Trophoblast cell (in vitro differentiated cells and primary cell): ENCODE data around the gene CTDSP2.

Source experiments
- DNase-seq, 2 donors: peaks; one replicate each; pipeline ENCODE4 v3.0.0-alpha.2; 2016
- H2AFZ ChIP-seq: 2 replicates; pipeline ENCODE4 v1.6.1; 2013; ENCODE audit warnings: low read length, moderate library complexity, mild to moderate bottlenecking; ENCODE audit not compliant: insufficient read depth, poor library complexity
- H2AK5ac ChIP-seq: 2 replicates; pipeline ENCODE4 v1.6.1; 2013; ENCODE audit warnings: mild to moderate bottlenecking, low read length
- H2BK120ac ChIP-seq: 2 replicates; pipeline ENCODE4 v1.6.1; 2013; ENCODE audit warnings: low read length, mild to moderate bottlenecking, moderate library complexity; ENCODE audit not compliant: insufficient read depth, poor library complexity
- H2BK12ac ChIP-seq: 2 replicates; pipeline ENCODE4 v1.6.1; 2013; ENCODE audit warnings: mild to moderate bottlenecking, low read length, moderate library complexity
- H2BK5ac ChIP-seq: 2 replicates; pipeline ENCODE4 v1.6.1; 2013; ENCODE audit warnings: low read length, low read depth, moderate library complexity, mild to moderate bottlenecking; ENCODE audit not compliant: poor library complexity
- H3K14ac ChIP-seq: 2 replicates; pipeline ENCODE4 v1.6.1; 2013; ENCODE audit warnings: mild to moderate bottlenecking, low read length
- H3K18ac ChIP-seq: 2 replicates; pipeline ENCODE4 v1.6.1; 2013; ENCODE audit warnings: mild to moderate bottlenecking, low read length
- H3K23ac ChIP-seq: 2 replicates; pipeline ENCODE4 v1.6.1; 2013; ENCODE audit warnings: low read length
- H3K27ac ChIP-seq: 2 replicates; pipeline ENCODE4 v1.5.1; 2013; ENCODE audit warnings: low read depth, mild to moderate bottlenecking, inconsistent platforms, low read length, moderate library complexity
- H3K27me3 ChIP-seq: 2 replicates; pipeline ENCODE4 v1.6.1; 2013; ENCODE audit warnings: inconsistent platforms, mild to moderate bottlenecking, low read length, moderate library complexity; ENCODE audit not compliant: insufficient read depth
- H3K36me3 ChIP-seq, 2 experiments: 1 replicate in 1 of 2; 2 replicates in 1 of 2; pipeline ENCODE4 v1.6.1; 2013; ENCODE audit warnings: low read length in 2 of 2, mild to moderate bottlenecking in 2 of 2, moderate library complexity in 1 of 2; ENCODE audit not compliant: insufficient read depth in 2 of 2, control insufficient read depth in 1 of 2
- H3K4ac ChIP-seq: 2 replicates; pipeline ENCODE4 v1.6.1; 2013; ENCODE audit warnings: low read depth, mild to moderate bottlenecking, low read length, moderate library complexity
- H3K4me1 ChIP-seq, 2 experiments: 1 replicate in 1 of 2; 2 replicates in 1 of 2; pipeline ENCODE4 v1.6.1; 2013; ENCODE audit warnings: low read length in 2 of 2, mild to moderate bottlenecking in 2 of 2, moderate library complexity in 1 of 2; ENCODE audit not compliant: insufficient read depth in 2 of 2, control insufficient read depth in 1 of 2
- H3K4me2 ChIP-seq: 2 replicates; pipeline ENCODE4 v1.6.1; 2013; ENCODE audit warnings: inconsistent platforms, mild to moderate bottlenecking, low read length, moderate library complexity
- H3K4me3 ChIP-seq: 2 replicates; pipeline ENCODE4 v1.5.1; 2013; ENCODE audit warnings: mild to moderate bottlenecking, low read depth, low read length, inconsistent platforms
- H3K79me1 ChIP-seq: one replicate; pipeline ENCODE4 v1.6.1; 2013; ENCODE audit warnings: low read length
- H3K79me2 ChIP-seq: 2 replicates; pipeline ENCODE4 v1.6.1; 2013; ENCODE audit warnings: low read length, mild to moderate bottlenecking; ENCODE audit not compliant: control insufficient read depth, insufficient read depth, poor library complexity
- H3K9ac ChIP-seq: 2 replicates; pipeline ENCODE4 v1.6.1; 2013; ENCODE audit warnings: mild to moderate bottlenecking, low read length
- H3K9me3 ChIP-seq: 2 replicates; pipeline ENCODE4 v1.6.1; 2013; ENCODE audit warnings: low read depth, mild to moderate bottlenecking, control low read depth, inconsistent platforms, low read length; ENCODE audit not compliant: insufficient read depth
- H4K12ac ChIP-seq: 2 replicates; pipeline ENCODE4 v1.6.1; 2013; ENCODE audit warnings: low read depth, mild to moderate bottlenecking, low read length, moderate library complexity
- H4K8ac ChIP-seq: 2 replicates; pipeline ENCODE4 v1.6.1; 2013; ENCODE audit warnings: low read depth, mild to moderate bottlenecking, low read length, moderate library complexity
- H4K91ac ChIP-seq: one replicate; pipeline ENCODE4 v1.6.1; 2013; ENCODE audit warnings: low read depth, mild to moderate bottlenecking, low read length, moderate library complexity
- WGBS: extraction: QIAGEN DNeasy Blood & Tissue Kit; methylation state at CpG from one replicate; pipeline ENCODE4 v1.1.7; 2013; ENCODE audit warnings: missing lambda C conversion rate; ENCODE audit not compliant: insufficient read length, insufficient coverage; ENCODE audit errors: extremely low coverage; 5-methylcytosine and 5-hydroxymethylcytosine counted together

The CTDSP2 gene

GRCh38 chr12:57829025-57829777, 17.3 kb downstream of the CTDSP2 start:
- no CpG with 5 or more reads among the region's 10 CpGs for WGBS
- peaks cover 33 to 44% of the 10 kb centered on the region in 2 experiments for H3K36me3 ChIP-seq
- no peak for DNase-seq
- no peak overlapping the region for H3K14ac ChIP-seq
- H3K4me3 ChIP-seq: no peak overlapping the region
- H3K4me1 ChIP-seq: peaks cover 0 to 4% of the 10 kb centered on the region in 2 experiments
- H3K4me2 ChIP-seq: no peak overlapping the region
- H3K9ac ChIP-seq: no peak overlapping the region
- no peak overlapping the region for H2BK5ac ChIP-seq
- no peak overlapping the region for H2BK12ac ChIP-seq
- no peak overlapping the region for H2BK120ac ChIP-seq
- no peaks in the 10 kb centered on the region for H3K27me3 ChIP-seq
- no peak overlapping the region for H4K12ac ChIP-seq
- no peak overlapping the region for H3K4ac ChIP-seq
- H3K79me2 ChIP-seq: peaks cover 2% of the 10 kb centered on the region
- H3K18ac ChIP-seq: no peak overlapping the region
- H2AK5ac ChIP-seq: no peak overlapping the region
- H3K23ac ChIP-seq: no peak overlapping the region
- H4K91ac ChIP-seq: no peak overlapping the region
- H3K9me3 ChIP-seq: peaks cover 3% of the 10 kb centered on the region
- no peaks in the 10 kb centered on the region for H3K79me1 ChIP-seq
- no peak overlapping the region for H4K8ac ChIP-seq
- no peak overlapping the region for H2AFZ ChIP-seq
- no peak overlapping the region for H3K27ac ChIP-seq

- no peak overlapping the region for H4K8ac ChIP-seq
- WGBS: no CpG with 5 or more reads among the region's 1 CpG
- no peak overlapping the region for H3K4me3 ChIP-seq
- DNase-seq: no peak
- no peak overlapping the region for H2BK120ac ChIP-seq
- no peaks in the 10 kb centered on the region for H3K4me1 ChIP-seq
- H2AK5ac ChIP-seq: no peak overlapping the region
- no peak overlapping the region for H3K23ac ChIP-seq
- no peak overlapping the region for H3K27ac ChIP-seq
- H2AFZ ChIP-seq: no peak overlapping the region
- H3K79me1 ChIP-seq: no peaks in the 10 kb centered on the region
- no peak overlapping the region for H2BK5ac ChIP-seq
- no peak overlapping the region for H3K18ac ChIP-seq
- H3K9me3 ChIP-seq: peaks cover 3% of the 10 kb centered on the region
- H4K12ac ChIP-seq: no peak overlapping the region
- H3K36me3 ChIP-seq: peaks cover 52 to 65% of the 10 kb centered on the region in 2 experiments
- H2BK12ac ChIP-seq: no peak overlapping the region
- no peak overlapping the region for H4K91ac ChIP-seq
- no peaks in the 10 kb centered on the region for H3K27me3 ChIP-seq
- H3K14ac ChIP-seq: no peak overlapping the region
- H3K4ac ChIP-seq: no peak overlapping the region
- no peak overlapping the region for H3K4me2 ChIP-seq
- H3K79me2 ChIP-seq: no peaks in the 10 kb centered on the region
- H3K9ac ChIP-seq: no peak overlapping the region
Observed at GRCh38 chr12:57826966-57827365, 19.6 kb downstream of the CTDSP2 start.

- WGBS: no CpG with 5 or more reads among the region's 2 CpGs
Observed at GRCh38 chr12:57826400-57826799, 20.1 kb downstream of the CTDSP2 start.

GRCh38 chr12:57825451-57825850, 21.1 kb downstream of the CTDSP2 start:
- Histone ChIP-seq H3K4me1 (no peaks in the 10 kb centered on the region), H4K8ac (no peak overlapping the region), H3K36me3 (peaks cover 62 to 74% of the 10 kb centered on the region in 2 experiments), H2BK5ac (no peak overlapping the region), H4K91ac (no peak overlapping the region), H3K9ac (no peak overlapping the region), H3K23ac (no peak overlapping the region), H3K27ac (no peak overlapping the region), H2BK12ac (no peak overlapping the region), H3K9me3 (peaks cover 3% of the 10 kb centered on the region), H2BK120ac (no peak overlapping the region), H3K79me2 (no peaks in the 10 kb centered on the region), H3K4ac (no peak overlapping the region), H4K12ac (no peak overlapping the region), H3K27me3 (no peaks in the 10 kb centered on the region), H3K4me2 (no peak overlapping the region), H3K18ac (no peak overlapping the region), H3K79me1 (no peaks in the 10 kb centered on the region), H3K4me3 (no peak overlapping the region), H2AK5ac (no peak overlapping the region), H2AFZ (no peak overlapping the region), H3K14ac (no peak overlapping the region)
- WGBS: no CpG with 5 or more reads among the region's 2 CpGs
- no peak for DNase-seq

More at GRCh38 chr12:57826400-57826799, 20.1 kb downstream of the CTDSP2 start:
- no peak overlapping the region for H4K12ac ChIP-seq
- H4K8ac ChIP-seq: no peak overlapping the region
- H2BK5ac ChIP-seq: no peak overlapping the region
- no peak overlapping the region for H2AK5ac ChIP-seq
- peaks cover 3% of the 10 kb centered on the region for H3K9me3 ChIP-seq
- no peak overlapping the region for H2BK120ac ChIP-seq
- no peak overlapping the region for H2AFZ ChIP-seq
- H3K4me1 ChIP-seq: no peaks in the 10 kb centered on the region
- no peaks in the 10 kb centered on the region for H3K79me1 ChIP-seq
- H3K18ac ChIP-seq: no peak overlapping the region
- DNase-seq: no peak
- H3K27me3 ChIP-seq: no peaks in the 10 kb centered on the region
- H4K91ac ChIP-seq: no peak overlapping the region
- no peak overlapping the region for H3K4me2 ChIP-seq
- no peak overlapping the region for H3K14ac ChIP-seq
- H3K4ac ChIP-seq: no peak overlapping the region
- H3K79me2 ChIP-seq: no peaks in the 10 kb centered on the region
- H3K9ac ChIP-seq: no peak overlapping the region
- no peak overlapping the region for H2BK12ac ChIP-seq
- no peak overlapping the region for H3K27ac ChIP-seq
- H3K23ac ChIP-seq: no peak overlapping the region
- peaks cover 58 to 69% of the 10 kb centered on the region in 2 experiments for H3K36me3 ChIP-seq
- no peak overlapping the region for H3K4me3 ChIP-seq
